NCI-H2227 (cell line): ENCODE results near the gene GLP2R.

Source experiments
- DNase-seq: peaks from one replicate; lab custom pipeline; 2025; ENCODE audit not compliant: unreplicated experiment; lab: John Stamatoyannopoulos, UW

Gene GLP2R

DNA sequence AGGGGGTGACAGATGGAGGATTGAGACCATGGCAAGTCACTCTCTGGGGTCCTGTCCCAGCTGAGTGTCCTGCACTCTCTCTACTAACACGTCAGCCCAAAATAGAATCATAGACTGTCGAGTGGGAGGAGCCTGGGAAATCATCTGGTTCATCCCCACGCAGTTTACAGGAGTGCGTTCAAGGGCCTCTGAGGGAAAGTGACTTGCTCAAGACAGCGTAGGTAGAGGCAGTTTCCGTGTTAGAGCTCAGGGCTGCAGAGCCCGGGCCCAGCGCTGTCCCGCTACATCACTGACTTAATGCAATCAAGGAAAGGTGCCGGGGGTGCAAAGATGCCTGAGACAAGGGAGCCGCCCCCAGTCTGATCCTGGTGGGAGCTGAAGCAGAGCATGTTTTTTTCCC lies 14.2 kb upstream of the GLP2R start:
- DNase-seq, result no peak

GRCh38 chr17:9813166-9813565 lies 12.6 kb upstream of the GLP2R start:
- DNase-seq, result no peak

- DNase-seq, result no peak
Measured at GRCh38 chr17:9814337-9814945, 11.3 kb upstream of the GLP2R start.

DNA sequence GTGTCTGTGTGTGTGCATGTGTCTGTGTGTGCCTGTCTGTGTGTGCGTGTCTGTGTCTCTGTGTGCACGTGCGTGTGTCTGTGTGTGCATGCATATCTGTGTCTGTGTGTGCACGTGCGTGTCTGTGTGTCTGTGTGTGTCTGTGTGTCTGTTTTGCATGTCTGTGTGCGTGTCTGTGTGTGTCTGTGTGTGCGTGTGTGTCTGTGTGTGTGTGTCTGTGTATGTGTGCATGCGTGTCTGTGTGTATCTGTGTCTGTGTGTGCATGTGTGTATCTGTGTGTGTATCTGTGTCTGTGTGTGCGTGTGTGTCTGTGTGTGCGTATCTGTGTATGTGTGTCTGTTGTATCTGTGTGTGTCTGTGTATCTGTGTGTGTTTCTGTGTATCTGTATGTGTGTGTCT lies 9.3 kb upstream of the GLP2R start:
- DNase-seq, result no peak

DNA sequence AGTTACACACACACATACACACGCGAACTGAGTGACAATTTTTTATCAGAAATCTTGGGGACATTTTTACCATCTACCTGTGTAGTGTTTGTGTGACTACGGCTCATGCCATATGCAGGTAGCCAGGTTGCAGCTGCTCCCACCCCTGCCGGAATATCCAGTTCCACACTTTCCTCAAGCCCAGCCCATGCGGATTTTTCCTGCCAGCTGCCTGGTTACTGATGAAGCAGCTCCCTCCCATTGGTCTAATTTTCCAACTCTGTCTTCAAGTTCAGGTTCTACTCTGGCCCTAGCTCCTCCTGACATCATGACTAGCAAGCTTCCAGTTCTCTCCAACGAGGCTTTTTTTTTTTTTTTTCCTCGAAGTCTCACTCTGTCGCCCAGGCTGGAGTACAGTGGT lies 8.6 kb upstream of the GLP2R start:
- DNase-seq, result peak; percentile 13

- no peak for DNase-seq
Measured at GRCh38 chr17:9818760-9819159, 7.0 kb upstream of the GLP2R start.

- no peak for DNase-seq
Measured at GRCh38 chr17:9820448-9820847, 5.3 kb upstream of the GLP2R start.

DNA sequence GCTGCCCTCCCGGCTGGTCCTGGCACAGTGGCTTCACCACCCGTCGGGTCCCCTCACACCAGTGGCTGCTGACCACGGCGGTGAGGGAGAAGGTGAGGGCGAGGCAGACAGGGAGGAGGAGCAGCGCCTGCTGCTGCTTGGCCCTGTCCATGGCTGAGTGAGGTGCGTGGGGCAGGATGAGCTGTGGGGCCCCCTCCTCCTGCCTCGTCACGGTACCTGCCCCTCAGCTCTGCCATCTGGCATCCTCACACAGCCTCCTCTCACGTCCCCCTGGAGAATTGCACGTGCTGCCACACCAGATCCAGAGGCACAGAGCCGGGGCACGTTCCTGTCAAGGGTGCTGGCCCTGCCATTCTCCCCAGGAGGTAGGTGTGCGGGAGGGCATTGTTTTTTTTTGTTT lies 3.8 kb upstream of the GLP2R start, which contains the start of gene GSG1L2:
Gene GSG1L2, minus strand, starts transcription at position 159 of the 400 bp plus-strand sequence. Its CDS starts 8 bp downstream, at position 151.
- no peak for DNase-seq

GRCh38 chr17:9824094-9824493 lies 1.6 kb upstream of the GLP2R start:
- no peak for DNase-seq

GRCh38 chr17:9824797-9825338 lies 856 bp upstream of the GLP2R start:
- no peak for DNase-seq

DNA sequence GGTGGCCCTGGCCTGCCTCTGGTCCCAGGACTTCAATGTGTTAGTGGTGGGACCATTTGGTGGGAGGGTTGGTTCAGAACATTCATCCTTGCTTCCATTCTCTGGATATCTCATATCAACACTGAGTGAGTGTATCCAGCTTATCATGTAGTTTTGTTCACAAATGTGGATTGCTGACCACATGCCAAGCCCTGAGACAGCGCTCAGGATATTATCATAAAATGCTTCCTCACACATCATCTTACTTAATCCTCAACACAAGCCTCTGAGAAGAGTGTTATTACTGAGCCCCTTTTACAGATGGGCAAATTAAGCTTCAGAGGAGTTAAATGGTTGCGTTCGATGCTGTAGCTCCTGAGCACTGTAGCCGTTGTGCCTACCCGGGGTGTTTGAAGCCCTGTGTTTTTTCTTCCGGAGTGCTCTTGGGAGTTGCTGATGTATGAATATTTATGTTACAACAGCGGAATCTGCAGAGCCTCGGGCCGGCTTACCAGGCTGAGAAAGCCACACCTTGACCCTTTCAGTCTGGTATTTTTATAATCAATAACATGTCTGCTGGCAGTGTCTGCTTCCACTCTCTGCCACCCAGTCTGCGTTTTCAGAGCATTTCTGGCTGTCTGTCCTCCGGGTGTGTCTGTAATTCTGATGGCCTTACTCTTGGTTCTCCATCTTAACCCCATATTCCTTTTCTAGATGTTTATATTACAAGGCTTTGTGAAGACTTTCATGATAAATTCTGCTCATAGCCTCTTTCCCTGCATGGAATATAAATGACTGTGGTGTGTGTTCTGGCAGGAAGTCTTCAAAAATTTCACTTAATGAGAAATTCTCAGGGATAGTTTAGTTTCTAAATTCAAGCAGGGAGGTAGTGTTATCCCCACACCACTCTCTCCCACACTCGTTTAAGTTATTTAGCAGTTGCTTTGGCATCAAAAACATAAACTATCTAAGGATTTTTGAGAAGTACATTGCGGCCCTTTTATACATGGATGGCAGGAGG lies 2.9 kb downstream of the GLP2R start:
- no peak for DNase-seq

- DNase-seq, result no peak
Measured at GRCh38 chr17:9829343-9829742, 3.6 kb downstream of the GLP2R start.

- no peak for DNase-seq
Measured at GRCh38 chr17:9830711-9831110, 5.0 kb downstream of the GLP2R start.

DNA sequence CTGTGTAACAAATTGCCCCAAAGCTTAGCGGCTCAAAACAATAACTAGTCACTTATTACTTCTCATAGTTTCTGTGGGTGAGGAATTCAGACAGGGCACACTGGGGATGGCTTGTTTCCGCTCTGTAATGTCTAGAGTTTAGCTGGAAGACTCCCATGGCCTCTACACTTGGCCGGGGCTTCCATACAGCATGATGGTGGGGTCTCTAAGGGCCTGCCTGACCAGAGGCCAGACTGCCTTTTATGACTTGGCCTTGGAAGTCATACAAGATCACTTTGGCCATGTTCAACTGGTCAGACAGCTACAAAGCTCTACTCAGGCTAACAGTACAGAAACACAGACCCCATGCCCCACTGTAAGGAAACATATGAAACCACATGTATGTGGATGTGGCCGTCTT lies 8.2 kb downstream of the GLP2R start:
- DNase-seq, result no peak

- no peak for DNase-seq
Measured at GRCh38 chr17:9837551-9838471, 12.1 kb downstream of the GLP2R start.

DNA sequence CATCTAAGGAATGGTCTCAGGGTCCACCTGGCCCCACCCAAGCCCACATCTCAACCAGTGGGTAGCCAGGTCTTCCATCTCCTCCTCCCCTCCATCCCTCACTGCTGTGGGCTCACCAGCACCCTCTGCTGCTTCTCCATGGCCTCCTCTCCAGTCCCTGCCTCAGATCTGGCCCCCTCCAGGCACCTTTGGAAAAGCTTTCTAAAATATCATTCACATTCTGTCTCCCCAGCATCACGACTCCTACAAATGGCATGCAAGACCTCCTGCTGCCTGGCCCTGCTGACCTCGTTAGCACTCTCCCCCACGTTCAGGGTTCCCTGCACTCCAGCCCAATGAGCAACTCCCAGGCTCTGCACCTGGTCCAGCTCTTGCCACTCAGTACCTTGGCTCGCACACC lies 13.7 kb downstream of the GLP2R start:
- DNase-seq, result no peak

GRCh38 chr17:9842057-9842758 lies 16.5 kb downstream of the GLP2R start:
- no peak for DNase-seq

DNA sequence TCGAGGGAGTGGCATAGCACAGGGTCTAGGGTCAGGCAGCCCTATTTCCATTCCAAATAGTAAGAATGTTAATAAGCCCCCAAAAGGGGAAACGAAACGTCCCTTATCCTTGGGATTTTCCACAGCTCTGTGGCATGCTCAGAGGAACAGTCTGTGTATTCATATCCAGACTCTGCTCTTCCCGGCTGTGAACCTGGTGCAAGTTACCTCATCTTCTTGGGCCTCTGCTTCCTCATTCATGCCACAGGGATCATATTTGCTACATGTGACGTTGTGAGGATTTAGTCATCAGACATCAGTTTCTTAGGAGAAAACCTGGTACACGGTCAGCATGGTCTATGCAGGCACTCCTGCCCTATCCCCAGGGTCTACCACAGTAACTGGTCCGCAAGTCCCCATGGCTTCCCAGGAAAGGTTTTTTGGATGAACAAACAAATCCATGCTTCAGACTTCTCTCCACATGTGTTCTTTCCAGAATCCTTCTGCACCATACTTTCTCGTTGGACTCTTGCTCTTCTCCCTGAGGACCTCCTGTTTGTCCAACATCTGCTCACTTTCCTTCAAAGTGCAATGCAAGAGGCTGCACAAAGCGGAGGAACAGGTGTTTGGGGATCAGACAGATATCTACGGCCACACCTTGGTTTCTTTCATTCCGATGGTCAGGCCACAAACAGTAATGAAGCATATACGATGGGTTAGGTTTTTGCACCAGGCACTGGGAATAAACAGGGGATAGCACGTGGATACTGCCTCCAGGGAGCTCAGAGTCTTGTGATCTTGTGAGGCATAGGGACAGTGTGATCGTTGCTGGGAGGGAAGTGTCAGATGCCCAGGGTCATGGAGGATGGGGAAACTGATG lies 17.7 kb downstream of the GLP2R start:
- DNase-seq, result no peak

- DNase-seq, result no peak
Measured at GRCh38 chr17:9844153-9844552, 18.4 kb downstream of the GLP2R start.
